KOPT-K1 (cell line): ENCODE results near the gene ABCA4.
"Not testable (repeated sequence)": the region's sequence is repeated elsewhere in the genome, so short reads cannot be mapped to it uniquely, and the experiment has no call there.

Experiments
- H3K27ac ChIP-seq: fragments of 200-600 bp; sonication (generic); 2 replicates; pipeline ENCODE4 v1.5.1; 2016; ENCODE audit warnings: antibody characterized with exemption, mild to moderate bottlenecking, low read depth, low read length; ENCODE audit not compliant: poor library complexity, severe bottlenecking
- H3K36me3 ChIP-seq: fragments of 200-600 bp; sonication (generic); 2 replicates; pipeline ENCODE4 v1.5.1; 2017; ENCODE audit warnings: antibody characterized with exemption, mild to moderate bottlenecking, low read length, moderate library complexity; ENCODE audit not compliant: insufficient read depth
- H3K9me3 ChIP-seq: fragments of 200-600 bp; sonication (generic); 2 replicates; pipeline ENCODE4 v1.5.1; 2017; ENCODE audit warnings: antibody characterized with exemption, low read length, mild to moderate bottlenecking; ENCODE audit not compliant: insufficient read depth, poor library complexity, severe bottlenecking

ABCA4 gene

DNA sequence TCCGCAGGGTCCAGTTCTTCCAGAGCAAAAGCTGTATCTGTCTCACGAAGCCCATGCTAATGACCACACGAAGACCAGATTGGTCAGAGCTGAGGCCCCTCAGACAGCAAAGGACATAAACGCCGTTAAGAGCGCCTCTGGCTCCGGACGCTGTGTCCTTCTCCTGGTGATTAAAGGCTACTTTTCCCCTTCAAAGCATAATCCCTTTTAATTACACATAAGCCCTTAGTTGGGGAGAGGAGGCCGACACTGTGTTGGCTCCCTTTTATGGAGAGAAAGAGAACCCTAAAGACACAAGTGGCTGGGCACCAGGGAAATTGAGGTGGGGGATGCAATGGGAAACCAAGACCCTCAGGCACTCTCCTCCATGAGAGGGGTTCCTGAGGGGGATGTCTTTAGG lies at the start of gene ABCA4:
ABCA4 (minus strand) TSS at position 158 of the 400 bp plus-strand sequence; CDS start at position 55, 103 bp downstream.
- Histone ChIP-seq H3K36me3 (no peaks in the 10 kb centered on the region), H3K9me3 (no peaks in the 10 kb centered on the region), H3K27ac (no peak within 1 kb of the TSS)

DNA sequence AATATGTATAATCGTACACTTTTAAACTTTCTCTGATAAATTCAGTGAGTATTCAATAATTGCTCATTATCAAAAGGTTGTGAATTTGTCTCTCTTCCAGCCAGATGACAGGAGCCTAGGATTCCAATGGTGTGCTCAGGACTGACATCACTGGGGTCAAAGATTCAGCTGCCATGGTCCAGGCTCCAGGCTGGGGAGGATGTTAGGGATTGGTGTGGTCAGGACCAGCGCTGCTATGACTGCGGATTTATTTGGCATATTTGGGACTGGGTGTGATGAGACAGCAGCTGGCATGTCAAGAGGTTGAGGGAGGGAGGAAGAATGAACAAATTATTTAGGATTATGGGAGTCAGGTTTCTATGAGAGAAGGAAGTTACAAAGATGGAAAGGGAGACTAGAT lies 48.2 kb upstream of the ABCA4 start:
- Histone ChIP-seq H3K9me3 (no peaks in the 10 kb centered on the region), H3K36me3 (no peaks in the 10 kb centered on the region), H3K27ac (no peak overlapping the region)

DNA sequence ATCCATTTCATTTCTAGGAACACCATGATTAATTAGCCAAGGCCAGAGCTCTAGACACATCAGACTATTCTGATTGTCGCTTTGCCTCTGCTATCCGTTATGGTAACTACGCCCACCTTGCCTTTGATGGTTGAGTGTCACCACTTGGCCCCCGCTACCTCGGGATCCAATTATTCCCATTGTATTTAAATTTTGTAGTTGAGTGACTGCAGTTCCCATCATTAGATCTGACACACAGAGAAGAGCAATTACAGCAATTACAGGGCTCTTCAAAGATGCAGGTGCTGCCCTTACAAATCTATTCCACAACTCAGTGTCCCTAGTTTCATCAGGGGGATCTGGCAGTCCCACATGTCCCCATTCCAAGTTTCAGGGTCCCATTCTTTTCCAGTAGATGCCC lies 44.9 kb upstream of the ABCA4 start:
- no peaks in the 10 kb centered on the region for H3K9me3 ChIP-seq
- no peak overlapping the region for H3K27ac ChIP-seq
- H3K36me3 ChIP-seq: no peaks in the 10 kb centered on the region

DNA sequence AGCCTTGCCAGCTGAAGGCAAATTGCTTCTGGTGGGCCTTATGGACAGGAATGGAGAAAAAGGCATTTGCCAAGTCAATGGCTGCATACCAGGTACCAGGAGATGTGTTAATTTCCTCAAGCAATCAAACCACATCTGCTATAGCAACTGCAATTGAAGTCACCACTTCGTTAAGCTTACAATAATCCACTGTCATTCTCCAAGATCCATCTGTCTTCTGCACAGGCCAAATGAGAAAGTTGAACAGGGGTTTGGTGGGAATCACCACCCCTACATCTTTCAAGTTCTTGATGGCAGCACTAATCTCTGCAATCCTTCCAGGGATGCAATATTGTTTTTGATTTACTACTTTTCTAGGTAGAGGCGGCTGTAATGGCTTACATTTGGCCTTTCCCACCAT lies 43.9 kb upstream of the ABCA4 start:
- H3K9me3 ChIP-seq, H3K27ac ChIP-seq, H3K36me3 ChIP-seq: not testable (repeated sequence)

DNA sequence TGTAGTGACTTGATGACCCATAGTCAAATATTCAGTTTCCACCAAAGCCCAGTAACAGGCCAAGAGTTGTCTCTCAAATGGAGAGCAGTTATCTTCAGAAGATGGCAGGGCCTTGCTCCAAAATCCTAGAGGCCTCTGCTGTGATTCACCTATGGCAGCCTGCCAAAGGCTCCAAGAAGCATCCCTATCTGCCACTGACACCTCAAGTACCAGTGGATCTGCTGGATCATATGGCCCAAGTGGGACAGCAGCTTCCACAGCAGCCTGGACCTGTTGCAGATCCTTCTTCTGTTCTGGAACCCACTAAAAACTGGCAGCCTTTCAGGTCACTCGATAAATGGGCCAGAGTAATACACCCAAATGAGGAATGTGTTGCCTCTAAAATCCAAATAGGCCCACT lies 43.2 kb upstream of the ABCA4 start:
- H3K36me3 ChIP-seq, H3K27ac ChIP-seq, H3K9me3 ChIP-seq: not testable (repeated sequence)

DNA sequence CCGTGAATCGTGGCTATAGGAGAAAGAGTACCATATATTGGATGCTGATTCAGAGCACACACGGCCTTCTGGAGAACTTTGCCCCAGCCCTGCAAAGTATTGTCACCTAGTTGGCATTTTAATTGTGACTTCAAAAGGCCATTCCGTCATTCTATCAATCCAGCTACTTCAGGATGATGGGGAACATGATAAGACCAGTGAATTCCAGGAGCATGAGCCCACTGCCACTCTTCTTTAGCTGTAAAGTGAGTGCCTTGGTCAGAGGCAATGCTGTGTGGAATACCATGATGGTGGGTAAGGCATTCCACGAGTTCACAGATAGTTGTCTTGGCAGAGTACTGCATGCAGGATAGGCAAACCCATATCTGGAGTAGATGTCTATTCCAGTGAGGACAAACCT lies 42.3 kb upstream of the ABCA4 start:
- H3K9me3 ChIP-seq, H3K27ac ChIP-seq, H3K36me3 ChIP-seq: not testable (repeated sequence)

DNA sequence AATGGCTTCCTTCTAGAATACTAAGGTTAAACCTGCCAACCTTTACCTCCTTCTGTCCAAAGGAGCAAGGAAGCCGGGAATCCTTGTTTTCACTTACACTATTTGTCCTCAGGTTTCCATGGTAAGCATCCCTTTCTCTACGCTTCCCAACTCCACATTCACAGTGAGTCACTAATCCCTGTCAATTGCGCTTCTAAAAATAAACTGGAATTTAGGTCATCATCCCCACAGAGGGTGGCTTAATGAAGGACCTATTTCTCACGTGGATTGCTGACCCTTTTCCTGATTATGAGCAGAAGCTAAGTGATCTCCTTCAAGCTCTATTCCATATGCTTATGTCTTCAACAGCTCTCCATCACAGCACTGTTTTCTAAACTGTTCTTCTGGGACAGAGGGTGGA lies 39.9 kb upstream of the ABCA4 start:
- Histone ChIP-seq H3K36me3 (no peaks in the 10 kb centered on the region), H3K27ac (no peak overlapping the region)

DNA sequence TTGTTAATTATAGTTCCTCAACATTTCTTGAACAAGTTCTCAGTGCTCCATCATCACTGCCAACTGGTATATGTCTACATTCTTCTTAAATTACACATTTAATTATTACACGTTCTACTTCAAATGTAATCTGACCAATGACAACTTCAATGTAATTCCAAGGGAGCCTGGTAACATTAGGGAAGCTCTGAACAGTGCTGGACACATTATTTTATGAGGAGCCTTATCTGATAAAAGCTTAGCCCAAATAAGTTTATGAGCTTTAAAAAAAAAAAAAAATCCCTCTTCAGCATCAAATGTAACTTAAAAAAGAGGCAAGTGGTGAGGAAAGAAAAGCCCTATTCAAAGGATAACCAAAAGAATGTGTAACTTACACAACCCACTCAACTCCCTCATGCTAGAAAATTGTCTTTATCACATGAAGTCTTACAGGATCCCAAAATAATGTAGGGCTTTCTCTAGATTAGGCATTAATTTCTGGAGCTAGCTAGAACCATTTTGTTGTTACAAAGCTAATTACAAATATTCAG lies 35.2 kb upstream of the ABCA4 start:
- Histone ChIP-seq H3K9me3 (no peaks in the 10 kb centered on the region), H3K27ac (no peak overlapping the region), H3K36me3 (no peaks in the 10 kb centered on the region)

More for the DNA sequence above, 39.9 kb upstream of the ABCA4 start:
- no peaks in the 10 kb centered on the region for H3K9me3 ChIP-seq

DNA sequence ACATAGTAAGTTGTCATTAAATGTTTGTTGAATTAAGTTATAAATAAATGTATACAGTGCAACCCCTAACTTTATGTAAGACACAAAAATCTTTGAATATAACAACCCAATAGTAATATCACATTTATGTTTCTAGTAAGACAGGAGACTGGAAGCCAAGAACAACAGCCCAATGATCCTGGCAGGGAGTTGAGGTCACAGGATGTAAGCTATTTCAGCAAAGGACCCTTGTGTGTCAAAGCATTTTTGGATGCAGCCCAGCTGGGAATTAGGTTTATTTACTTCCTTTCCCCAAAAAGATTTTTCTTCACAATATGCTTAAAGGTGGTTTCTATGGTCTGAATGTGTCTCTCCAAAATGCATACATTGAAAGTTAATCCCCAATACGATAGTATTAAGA lies 34.0 kb upstream of the ABCA4 start:
- Histone ChIP-seq H3K9me3 (no peaks in the 10 kb centered on the region), H3K36me3 (no peaks in the 10 kb centered on the region), H3K27ac (no peak overlapping the region)

DNA sequence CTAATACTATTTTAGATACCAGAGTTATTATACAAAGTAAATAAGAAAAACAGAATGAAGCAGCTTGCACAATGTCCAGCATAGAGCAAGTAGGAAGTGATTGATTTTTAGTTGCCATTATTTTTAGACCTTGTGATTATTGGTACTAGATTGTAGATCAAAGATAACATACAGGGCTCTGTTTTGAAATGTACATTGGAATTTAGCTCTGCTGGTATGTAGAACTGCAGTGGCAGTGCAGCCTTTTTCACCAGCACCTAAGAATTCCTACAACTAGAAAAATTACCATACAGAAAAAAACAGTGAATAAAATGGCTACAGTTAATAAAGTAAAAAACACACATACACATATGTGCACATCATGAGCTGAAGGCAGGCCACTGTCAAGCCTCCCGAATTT lies 32.2 kb upstream of the ABCA4 start:
- H3K27ac ChIP-seq: no peak overlapping the region
- no peaks in the 10 kb centered on the region for H3K36me3 ChIP-seq
- no peaks in the 10 kb centered on the region for H3K9me3 ChIP-seq

DNA sequence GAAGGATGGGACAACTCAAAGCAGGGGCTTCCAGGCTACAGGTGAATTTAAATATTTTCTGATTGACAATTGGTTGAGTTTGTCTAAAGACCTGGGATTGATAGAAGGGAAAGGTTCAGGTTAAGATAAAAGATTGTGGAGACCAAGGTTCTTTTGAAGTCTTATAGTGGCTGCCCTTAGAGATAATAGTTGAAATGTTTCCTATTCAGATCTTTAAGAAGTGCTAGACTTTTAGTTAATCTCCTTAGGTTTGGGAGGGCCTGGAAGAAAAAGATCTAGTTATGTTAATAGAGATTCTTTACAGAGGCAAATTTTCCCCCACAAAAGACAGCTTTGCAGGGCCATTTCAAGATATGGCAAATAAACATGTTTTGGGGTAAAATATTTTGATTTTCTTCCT lies 28.2 kb upstream of the ABCA4 start:
- H3K36me3 ChIP-seq, H3K9me3 ChIP-seq, H3K27ac ChIP-seq: not testable (repeated sequence)

DNA sequence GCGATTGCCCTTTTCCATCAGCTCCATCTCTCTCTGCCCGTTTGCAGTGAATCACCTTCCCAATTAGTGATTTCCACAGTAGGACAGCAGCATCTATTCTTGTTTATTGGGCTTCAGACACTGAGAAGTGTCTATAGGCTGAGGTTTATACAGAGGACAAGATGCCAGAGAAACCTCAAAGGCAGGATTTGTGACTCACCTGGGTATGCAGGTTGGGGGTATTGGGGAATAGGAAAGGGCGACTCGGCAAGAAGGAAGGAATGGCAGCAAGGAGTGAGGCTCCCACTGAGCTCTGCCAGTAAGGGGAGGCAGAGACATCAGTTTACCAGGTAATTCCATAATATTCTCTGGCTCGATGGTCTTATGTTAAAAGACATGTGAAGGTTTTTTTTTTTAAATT lies 25.3 kb upstream of the ABCA4 start:
- Histone ChIP-seq H3K9me3 (no peaks in the 10 kb centered on the region), H3K27ac (no peak overlapping the region), H3K36me3 (no peaks in the 10 kb centered on the region)

DNA sequence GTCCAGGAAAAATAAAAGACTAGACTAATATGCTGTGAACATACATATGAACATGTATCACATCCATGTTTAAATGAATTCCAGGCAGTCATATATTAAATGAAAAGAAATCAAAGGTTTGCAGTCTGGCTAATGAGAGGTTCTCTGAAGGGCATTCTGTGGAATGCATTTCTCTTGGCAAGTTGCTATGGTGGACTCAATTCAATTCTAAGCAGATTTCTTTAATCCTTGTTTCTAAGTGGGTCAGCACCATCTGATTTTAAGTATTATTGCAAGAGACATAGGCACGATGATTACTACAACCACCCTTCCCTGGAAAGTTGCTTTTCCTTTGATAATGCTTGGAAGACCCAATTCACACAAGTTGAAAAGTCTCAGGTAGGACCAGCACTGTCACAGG lies 23.9 kb upstream of the ABCA4 start:
- Histone ChIP-seq H3K27ac (no peak overlapping the region), H3K9me3 (no peaks in the 10 kb centered on the region), H3K36me3 (no peaks in the 10 kb centered on the region)

DNA sequence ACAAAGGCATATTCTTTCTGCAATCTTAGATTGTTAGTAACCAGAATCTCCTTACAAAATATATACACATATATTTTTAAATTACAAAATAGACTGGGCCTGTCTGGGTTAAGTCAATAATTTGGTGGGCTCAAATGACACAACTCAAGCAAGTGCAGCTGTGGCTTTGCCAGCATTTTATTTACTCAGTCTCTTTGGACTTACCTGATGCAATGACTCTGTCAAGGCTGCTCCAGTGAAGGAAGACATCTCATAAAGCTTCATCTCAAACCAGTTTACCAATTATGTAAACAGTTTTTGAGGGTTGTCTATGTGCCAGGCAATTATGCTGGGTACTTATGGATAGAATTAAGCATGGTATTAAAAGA lies 22.8 kb upstream of the ABCA4 start:
- no peak overlapping the region for H3K27ac ChIP-seq
- no peaks in the 10 kb centered on the region for H3K9me3 ChIP-seq
- H3K36me3 ChIP-seq: no peaks in the 10 kb centered on the region

DNA sequence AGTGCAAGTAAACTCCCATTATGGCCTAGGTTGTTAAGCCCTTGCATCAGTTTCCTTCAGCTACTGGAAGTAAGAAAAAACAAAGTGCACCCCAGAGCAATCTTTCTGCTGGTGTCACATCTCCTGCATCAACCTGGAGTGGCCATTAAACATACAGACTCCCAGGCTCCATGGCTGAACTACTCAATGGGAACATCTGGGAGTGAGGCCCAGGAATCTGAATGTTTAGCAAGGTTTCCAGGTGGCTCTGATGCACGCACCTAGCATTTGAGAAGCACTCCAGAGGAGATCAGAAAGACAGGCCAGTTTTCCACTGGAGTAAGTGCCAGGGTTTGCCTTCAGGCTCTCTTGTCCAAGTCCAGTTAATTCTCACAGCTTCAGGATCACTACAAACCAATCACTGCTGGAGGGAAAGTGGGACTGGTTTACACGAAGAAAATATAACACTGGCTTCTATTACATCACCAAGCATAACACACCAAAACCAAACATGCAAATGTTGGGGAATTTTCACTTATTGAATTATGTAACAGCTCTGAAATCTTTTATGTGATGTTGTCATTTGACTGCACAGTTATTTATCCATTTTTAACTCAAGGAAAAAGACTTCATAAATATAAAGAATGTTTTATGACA lies 22.3 kb upstream of the ABCA4 start:
- H3K27ac ChIP-seq: no peak overlapping the region
- H3K9me3 ChIP-seq: no peaks in the 10 kb centered on the region

DNA sequence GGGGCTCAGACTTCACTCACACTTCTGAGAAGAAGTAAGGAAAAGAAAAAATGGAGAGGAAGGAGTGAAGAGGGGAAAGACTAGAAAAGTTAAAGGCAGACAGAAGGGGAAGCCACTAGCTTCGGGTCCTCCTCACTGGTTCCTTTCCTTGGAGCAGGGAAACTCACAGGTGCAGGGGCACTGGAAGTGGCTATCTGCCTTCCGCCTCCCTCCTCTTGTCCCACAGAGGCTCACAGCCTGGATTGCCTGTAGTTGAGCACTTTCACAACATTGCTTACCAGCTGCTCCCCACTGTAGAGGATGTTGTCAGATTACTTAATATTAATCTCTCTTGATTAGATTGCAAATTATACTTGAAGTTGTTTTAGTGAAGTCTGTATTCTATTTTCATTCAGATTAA lies 21.6 kb upstream of the ABCA4 start:
- no peaks in the 10 kb centered on the region for H3K36me3 ChIP-seq
- H3K9me3 ChIP-seq: no peaks in the 10 kb centered on the region
- H3K27ac ChIP-seq: no peak overlapping the region

More for the DNA sequence above, 22.3 kb upstream of the ABCA4 start:
- H3K36me3 ChIP-seq: no peaks in the 10 kb centered on the region
